DMS114 treated with DMSO at 0.1 percent for 48 hours (cell line): ENCODE results near the gene CARMIL1.
"Not testable (repeated sequence)": the region's sequence is repeated elsewhere in the genome, so short reads cannot be mapped to it uniquely, and the experiment has no call there.

ENCODE experiments used
- DNase-seq: peaks from one replicate; lab custom pipeline; 2025; ENCODE audit not compliant: unreplicated experiment; lab: John Stamatoyannopoulos, UW

Gene CARMIL1

DNA sequence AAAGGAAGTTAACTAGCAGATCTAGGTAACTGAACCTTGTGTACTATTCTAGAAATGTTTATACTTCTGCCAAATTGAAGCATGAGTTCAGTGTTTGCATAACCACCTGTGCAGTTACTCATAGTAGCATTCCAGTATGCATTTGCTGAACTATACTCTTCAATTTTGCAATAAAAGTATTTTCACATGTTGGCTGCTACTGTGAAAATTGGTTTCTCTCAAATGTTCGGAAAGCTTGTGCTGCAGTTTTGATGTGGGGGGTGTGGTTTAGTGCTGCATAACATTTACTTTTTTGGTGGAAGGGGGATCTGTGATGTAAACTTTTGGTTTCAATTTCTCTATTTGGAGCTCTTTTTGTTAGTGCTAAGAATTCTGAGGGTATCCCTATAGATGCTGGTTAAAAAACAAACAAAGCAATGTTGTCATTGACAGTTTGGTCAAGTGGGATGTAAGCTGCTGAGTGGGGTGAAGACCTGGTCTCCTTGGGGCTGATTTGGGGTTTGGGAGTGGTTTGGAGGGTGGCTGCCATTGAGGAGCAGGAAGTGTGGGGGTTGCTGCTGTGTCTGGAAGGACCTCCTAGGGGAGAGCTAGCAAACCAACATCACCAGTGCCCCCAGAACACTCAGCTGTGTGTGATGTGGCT, 87.8 kb downstream of the CARMIL1 start:
- no peak for DNase-seq

- no peak for DNase-seq
Observed at GRCh38 chr6:25369036-25369432, 89.9 kb downstream of the CARMIL1 start.

- no peak for DNase-seq
Observed at GRCh38 chr6:25369433-25370177, 90.4 kb downstream of the CARMIL1 start.

- DNase-seq = no peak
Observed at GRCh38 chr6:25370178-25371036, 91.2 kb downstream of the CARMIL1 start.

DNA sequence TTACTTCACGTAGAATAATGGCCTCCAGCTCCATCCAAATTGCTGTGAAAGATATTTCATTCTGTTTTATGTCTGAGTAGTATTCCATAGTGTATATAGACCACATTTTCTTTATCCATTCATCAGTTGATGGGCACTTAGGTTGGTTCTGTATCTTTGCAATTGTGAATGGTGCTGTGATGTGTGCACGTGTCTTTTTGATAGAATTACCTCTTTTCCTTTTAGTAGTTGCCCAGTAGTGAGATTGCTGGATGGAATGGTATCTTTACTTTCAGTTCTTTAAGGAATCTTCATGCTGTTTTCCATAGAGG, 91.8 kb downstream of the CARMIL1 start:
- no peak for DNase-seq

DNA sequence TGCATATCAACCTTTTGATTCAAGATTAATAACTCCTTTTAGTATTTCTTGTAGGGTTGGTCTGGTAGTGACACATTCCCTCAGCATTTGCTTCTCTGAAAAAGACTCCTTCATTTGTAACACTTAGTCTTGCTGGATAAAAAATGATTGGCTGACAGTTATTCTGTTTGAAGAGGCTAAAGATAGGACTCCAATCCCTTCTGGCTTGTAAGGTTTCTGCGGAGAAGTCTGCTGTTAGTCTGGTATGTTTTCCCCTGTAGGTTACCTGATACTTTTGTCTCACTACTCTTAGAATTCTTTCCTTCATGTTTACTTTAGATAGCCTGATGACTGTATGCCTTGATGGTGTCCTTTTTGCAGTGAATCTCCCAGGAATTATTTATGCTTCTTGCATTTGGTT, 96.0 kb downstream of the CARMIL1 start:
- DNase-seq = no peak

DNA sequence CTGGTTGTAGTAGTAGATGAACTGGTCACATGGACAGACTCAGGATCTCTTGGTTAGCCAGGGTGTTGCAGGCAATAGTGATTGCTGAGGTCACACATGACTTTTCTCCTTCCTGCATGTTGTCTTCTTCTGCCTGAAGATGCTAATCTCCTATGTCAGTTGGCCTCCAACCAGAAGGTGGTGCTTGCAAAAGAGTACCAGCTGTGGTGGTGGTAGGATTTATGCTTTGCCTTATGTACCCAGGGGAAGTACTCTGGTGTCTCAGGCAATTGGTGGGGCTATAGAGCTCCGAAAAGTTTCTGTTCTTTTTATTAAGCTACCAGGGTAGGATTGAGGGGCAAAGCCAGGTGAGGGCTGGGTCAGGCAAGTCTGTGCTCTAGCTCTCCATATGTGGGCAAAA, 98.5 kb downstream of the CARMIL1 start:
- no peak for DNase-seq

- no peak for DNase-seq
Observed at GRCh38 chr6:25381077-25381476, 101.9 kb downstream of the CARMIL1 start.

- not testable (repeated sequence) for DNase-seq
Observed at GRCh38 chr6:25382476-25382875, 103.3 kb downstream of the CARMIL1 start.

DNA sequence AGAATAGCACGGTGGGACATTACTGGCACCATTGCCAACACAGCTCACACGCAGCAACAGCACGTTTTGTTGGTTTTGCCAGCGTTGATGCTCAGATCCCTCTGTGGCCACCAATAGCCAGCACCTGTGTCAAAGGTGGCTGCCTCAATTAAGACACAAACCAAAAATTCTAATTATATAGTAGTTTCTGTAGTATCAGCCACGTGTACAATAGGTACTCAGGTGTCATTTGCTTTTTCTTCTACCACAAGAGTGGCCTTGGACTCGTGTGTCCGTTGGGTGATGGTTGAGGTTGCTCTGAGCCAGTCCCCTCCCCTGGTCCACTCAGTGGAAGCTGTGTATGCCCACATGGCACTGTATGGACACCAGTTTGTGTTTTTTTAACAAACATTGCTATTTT, 105.1 kb downstream of the CARMIL1 start:
- DNase-seq = no peak

- no peak for DNase-seq
Observed at GRCh38 chr6:25384967-25385366, 105.8 kb downstream of the CARMIL1 start.

DNA sequence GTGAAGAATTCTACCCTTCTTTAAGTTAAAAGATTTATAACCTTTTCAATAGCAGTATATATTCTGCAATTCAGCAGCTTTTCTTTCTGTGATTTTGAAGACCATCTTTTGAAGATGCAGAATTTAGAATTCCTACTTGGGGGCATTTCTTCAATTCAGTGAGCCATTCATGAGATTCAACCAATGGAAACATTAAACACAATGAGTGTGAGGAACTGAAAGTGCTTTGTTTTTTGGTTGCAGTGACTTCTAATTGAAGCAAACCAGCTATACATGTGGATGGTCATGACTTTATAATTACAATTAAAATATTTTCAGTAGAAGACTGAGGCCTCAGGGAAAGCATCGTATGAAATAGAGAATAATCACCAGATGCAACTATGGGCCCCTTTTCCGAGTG, 108.3 kb downstream of the CARMIL1 start:
- no peak for DNase-seq

DNA sequence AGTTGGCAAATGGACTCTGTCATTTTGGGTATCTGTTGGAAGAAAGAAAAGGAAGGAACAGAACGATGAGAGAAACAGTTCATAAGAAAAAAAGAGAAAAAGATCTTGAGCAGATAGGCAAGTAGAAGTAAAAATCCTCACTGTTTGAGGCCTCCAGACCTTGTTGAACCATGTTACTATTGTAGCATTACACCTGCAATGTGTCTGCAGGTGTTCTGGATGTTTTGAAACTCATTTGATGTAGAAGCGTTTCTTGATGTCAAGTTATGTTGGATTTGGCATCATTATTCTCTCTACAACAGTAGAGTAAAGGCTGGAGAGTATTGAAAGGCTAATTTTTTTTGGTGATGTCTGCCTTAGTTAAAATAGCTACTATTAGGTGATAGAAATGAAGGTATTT, 108.7 kb downstream of the CARMIL1 start:
- DNase-seq = no peak

- DNase-seq = no peak
Observed at GRCh38 chr6:25388776-25389175, 109.6 kb downstream of the CARMIL1 start.

DNA sequence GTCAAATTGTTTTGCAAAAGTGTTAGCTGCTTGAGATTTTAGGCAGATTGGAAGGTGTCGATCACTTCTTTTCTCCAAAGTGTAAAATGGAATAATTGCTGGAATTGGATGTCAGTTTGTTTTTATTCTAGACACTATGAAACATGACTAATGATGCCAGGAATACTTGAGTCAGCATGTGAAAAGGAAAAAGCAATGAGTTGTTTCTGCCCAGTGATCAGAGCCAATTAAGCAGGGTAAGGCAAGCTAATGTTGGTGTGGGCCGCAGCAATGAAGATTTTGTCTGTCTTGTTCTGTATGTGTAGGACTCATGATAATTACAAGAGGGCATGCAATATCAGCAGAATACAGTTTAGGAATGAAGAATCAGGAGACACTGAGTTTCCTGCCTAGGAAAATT, 110.3 kb downstream of the CARMIL1 start:
- no peak for DNase-seq

DNA sequence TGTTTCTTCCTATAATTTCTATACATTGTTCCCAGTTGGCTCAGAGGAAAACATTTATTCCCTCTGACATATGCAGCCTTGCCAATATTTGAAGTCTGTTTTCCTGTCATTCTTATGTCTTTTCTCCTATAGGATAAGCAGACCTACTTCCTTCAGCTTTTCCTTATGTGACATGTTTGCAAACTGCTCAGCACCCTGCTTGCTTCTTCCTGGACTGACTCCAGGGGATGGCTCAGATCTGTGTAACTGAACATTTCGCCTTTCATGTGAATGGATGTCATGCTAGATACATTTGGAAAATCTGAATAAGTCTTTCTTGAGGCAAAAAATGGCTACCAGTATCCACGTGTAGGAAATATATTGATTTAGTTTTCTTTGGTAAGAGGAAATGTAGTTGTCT, 113.2 kb downstream of the CARMIL1 start:
- no peak for DNase-seq

DNA sequence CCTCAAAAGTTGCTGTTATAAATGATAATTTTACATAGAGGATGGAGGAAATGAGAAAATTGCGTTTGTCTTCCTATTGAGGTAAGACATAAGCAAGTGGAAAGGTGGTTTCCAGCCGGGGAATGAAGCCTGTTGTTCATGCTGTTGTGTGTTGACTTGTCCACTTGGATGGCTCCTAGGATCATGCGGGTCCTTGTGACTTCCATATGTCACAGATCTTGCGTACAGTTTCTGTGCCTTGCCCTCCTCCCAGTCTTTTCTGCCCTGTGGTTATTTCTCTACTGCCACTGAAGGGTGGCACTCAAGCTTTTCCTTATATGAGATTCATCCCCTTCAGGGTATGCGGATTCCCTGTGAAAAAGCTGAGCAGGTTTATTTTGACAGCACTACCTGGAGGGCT, 116.6 kb downstream of the CARMIL1 start:
- no peak for DNase-seq

- no peak for DNase-seq
Observed at GRCh38 chr6:25397406-25397805, 118.2 kb downstream of the CARMIL1 start.

DNA sequence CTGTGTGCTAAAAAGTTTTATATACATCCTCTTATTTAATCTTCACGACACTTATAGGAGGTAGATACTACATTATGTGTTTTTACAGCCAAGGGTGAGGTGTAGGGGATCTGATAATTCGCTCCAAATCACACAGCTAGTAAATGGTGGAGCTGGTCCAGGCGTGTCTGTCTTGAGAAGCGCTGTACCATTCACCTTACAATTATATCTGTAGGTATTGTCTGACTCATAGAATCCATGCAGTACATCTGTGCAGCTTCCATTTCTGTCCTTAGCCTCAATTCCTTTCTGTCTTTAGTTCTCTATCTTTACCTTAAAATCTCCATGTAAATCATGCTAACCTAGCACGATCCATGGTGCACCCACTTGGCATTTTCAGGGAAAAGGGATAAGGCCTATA, 120.7 kb downstream of the CARMIL1 start:
- no peak for DNase-seq

DNA sequence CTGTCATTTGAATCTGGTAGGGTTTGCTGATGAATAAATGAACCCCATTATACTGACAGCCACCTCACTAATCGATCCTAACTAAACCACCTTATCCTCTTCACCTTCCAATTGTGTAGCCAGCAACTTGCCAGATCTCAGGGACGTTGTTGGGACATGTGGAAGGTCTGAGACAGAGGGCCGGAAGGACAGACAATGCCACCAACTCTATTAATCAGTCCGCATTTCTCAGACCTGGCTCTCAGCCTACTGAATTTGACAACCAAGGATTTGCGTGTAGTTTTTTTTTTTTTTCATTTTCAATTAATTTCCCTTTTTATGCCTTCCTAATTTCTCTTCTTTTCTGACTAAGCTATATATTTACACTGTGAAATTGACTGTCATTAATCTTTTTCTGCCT, 122.5 kb downstream of the CARMIL1 start:
- DNase-seq = no peak

GRCh38 chr6:25402125-25402524, 123.0 kb downstream of the CARMIL1 start:
- DNase-seq = no peak

- no peak for DNase-seq
Observed at GRCh38 chr6:25403150-25403549, 124.0 kb downstream of the CARMIL1 start.
